ENCODE measurements around the gene KCNJ1. TPM values are rescaled to one million over a fixed set of nuclear protein-coding genes. Genes with fewer than 3 reads are reported as not detected.

Gene KCNJ1
- total RNA-seq, 1 experiment from 2014 or later: not detected

- Histone ChIP-seq H3K9ac (ENCODE audit: low read length) (peak overlapping the region; percentile 62), H2AFZ (ENCODE audit: low read length) (peak overlapping the region; percentile 97), H3K9me3 (ENCODE audit: low read length) (no peaks in the 10 kb centered on the region), H3K9me2 (replicated peaks; ENCODE audit: low read length) (no peaks in the 10 kb centered on the region), H4K20me1 (ENCODE audit: low read length) (no peaks in the 10 kb centered on the region), H3K36me3 (ENCODE audit: low read depth, low read length) (no peaks in the 10 kb centered on the region), H3K4me3 (ENCODE audit: low read length) (peak overlapping the region; percentile 85), H3K4me2 (ENCODE audit: low read length) (peak overlapping the region; percentile 95), H3F3A (ENCODE audit: low read length, unreplicated experiment) (no peaks in the 10 kb centered on the region), H3K27me3 (ENCODE audit: low read length) (no peaks in the 10 kb centered on the region), H3K4me1 (ENCODE audit: insufficient read depth, low read length) (peaks cover 19% of the 10 kb centered on the region), H3K79me2 (ENCODE audit: low read length) (no peaks in the 10 kb centered on the region), H3K27ac (ENCODE audit: low read length) (no peak overlapping the region)
- no peak for TF ChIP-seq EZH2phosphoT487 (IDR thresholded peaks at IDR 0.05; ENCODE audit: borderline replicate concordance, low read length)
- TF ChIP-seq EZH2 (IDR thresholded peaks at IDR 0.05; ENCODE audit: low read length, unreplicated experiment): no peak
- TF ChIP-seq CTCF (conservative IDR thresholded peaks at IDR 0.05; ENCODE audit: low read depth, low read length): no peak
- ATAC-seq: peak; percentile 52
- intact Hi-C loops (cut with micrococcal nuclease): no loop called here
- DNase-seq: peak; percentile 26
- ChIA-PET CTCF (interaction anchor here (0.5 to 0.7 kb wide), 2 partner anchors 51 to 52 kb away, joined by 3 read pairs; no protein-coding TSS in a partner anchor), POLR2A (ENCODE audit: unreplicated experiment) (interaction anchor here (0.7 kb wide), 1 partner anchor 51 kb away, joined by 5 read pairs; no protein-coding TSS in a partner anchor)
- BruUV-seq (replicated peaks): no TSS peak
These were observed 37.7 kb upstream of the KCNJ1 start for GRCh38 chr11:128904656-128905344.

- Histone ChIP-seq H2AFZ (ENCODE audit: low read length) (no peak overlapping the region; the same call in 1 of the 2 replicates), H3K9me3 (ENCODE audit: low read length) (no peaks in the 10 kb centered on the region), H3K27me3 (ENCODE audit: low read length) (no peaks in the 10 kb centered on the region), H4K20me1 (ENCODE audit: low read length) (no peaks in the 10 kb centered on the region), H3K4me3 (ENCODE audit: low read length) (no peak overlapping the region), H3K79me2 (ENCODE audit: low read length) (no peaks in the 10 kb centered on the region), H3K4me2 (ENCODE audit: low read length) (no peak overlapping the region), H3F3A (ENCODE audit: low read length, unreplicated experiment) (no peaks in the 10 kb centered on the region), H3K4me1 (ENCODE audit: insufficient read depth, low read length) (peaks cover 19% of the 10 kb centered on the region), H3K27ac (ENCODE audit: low read length) (no peak overlapping the region), H3K9me2 (replicated peaks; ENCODE audit: low read length) (no peaks in the 10 kb centered on the region), H3K9ac (ENCODE audit: low read length) (no peak overlapping the region), H3K36me3 (ENCODE audit: low read depth, low read length) (no peaks in the 10 kb centered on the region)
- intact Hi-C loops (cut with micrococcal nuclease): no loop called here
- POLR2A ChIA-PET (ENCODE audit: unreplicated experiment): interaction anchor here (0.7 kb wide), 1 partner anchor 52 kb away, joined by 5 read pairs; no protein-coding TSS in a partner anchor
- DNase-seq (no peak), ATAC-seq (no peak)
- CTCF ChIA-PET: interaction anchor here (0.5 kb wide), 1 partner anchor 52 kb away, joined by 3 read pairs; no protein-coding TSS in a partner anchor
- no TSS peak for BruUV-seq (replicated peaks)
- no peak for TF ChIP-seq EZH2phosphoT487 (IDR thresholded peaks at IDR 0.05; ENCODE audit: borderline replicate concordance, low read length)
- TF ChIP-seq EZH2 (IDR thresholded peaks at IDR 0.05; ENCODE audit: low read length, unreplicated experiment): no peak
- TF ChIP-seq CTCF (conservative IDR thresholded peaks at IDR 0.05; ENCODE audit: low read depth, low read length): no peak
These were observed 37.2 kb upstream of the KCNJ1 start for GRCh38 chr11:128904303-128904655.
